ENCODE measurements around the gene RNF220. TPM values are rescaled to one million over a fixed set of nuclear protein-coding genes. Genes with fewer than 3 reads are reported as not detected.

RNF220 gene
- total RNA-seq, 1 experiment from 2014 or later: 92.4 TPM

GRCh38 chr1:44496541-44497171 is 91.6 kb downstream of the RNF220 start:
- H3K4me1 ChIP-seq: no peaks in the 10 kb centered on the region
- H3K9me3 Mint-ChIP-seq (ENCODE audit: unreplicated experiment): no peaks in the 10 kb centered on the region
- H3K27me3 ChIP-seq (replicated peaks; ENCODE audit: control insufficient read depth, insufficient read depth, low read length): no peaks in the 10 kb centered on the region
- ChIA-PET CTCF (interaction anchor here (0.5 kb wide), 1 partner anchor 1421 kb away, joined by 6 read pairs; no protein-coding TSS in a partner anchor), POLR2A (no interaction called here)
- H3K4me1 Mint-ChIP-seq (ENCODE audit: low read depth, unreplicated experiment): no peaks in the 10 kb centered on the region
- no peaks in the 10 kb centered on the region for H3K9me3 ChIP-seq
- TF ChIP-seq CTCF (IDR thresholded peaks at IDR 0.05; ENCODE audit: insufficient read depth in 1 of 2, low read depth in 1 of 2, low read length in 1 of 2, severe bottlenecking in 1 of 2, unreplicated experiment in 1 of 2): no peak
- H3K36me3 Mint-ChIP-seq (ENCODE audit: insufficient read depth, unreplicated experiment): no peaks in the 10 kb centered on the region
- H3K27me3 Mint-ChIP-seq (ENCODE audit: insufficient read depth, unreplicated experiment): no peaks in the 10 kb centered on the region
- intact Hi-C loops (cut with micrococcal nuclease; ENCODE audit: unreplicated experiment): no loop called here
- no peak for DNase-seq
- H3K4me3 ChIP-seq (ENCODE audit: low read depth, low read length): no peak overlapping the region
- no peak overlapping the region for H3K27ac Mint-ChIP-seq (ENCODE audit: unreplicated experiment)
- BruUV-seq (replicated peaks): no TSS peak
- H3K36me3 ChIP-seq (ENCODE audit: control insufficient read depth, insufficient read depth, low read length): no peaks in the 10 kb centered on the region
- no peak overlapping the region for H3K4me3 Mint-ChIP-seq (ENCODE audit: unreplicated experiment)

GRCh38 chr1:44497422-44498170 is 92.5 kb downstream of the RNF220 start:
- intact Hi-C loops (cut with micrococcal nuclease; ENCODE audit: unreplicated experiment): no loop called here
- CTCF ChIA-PET: no interaction called here
- POLR2A ChIA-PET: no interaction called here
- Histone ChIP-seq H3K4me1 (no peaks in the 10 kb centered on the region), H3K36me3 (ENCODE audit: control insufficient read depth, insufficient read depth, low read length) (no peaks in the 10 kb centered on the region), H3K4me3 (ENCODE audit: low read depth, low read length) (no peak overlapping the region), H3K9me3 (no peaks in the 10 kb centered on the region), H3K27me3 (replicated peaks; ENCODE audit: control insufficient read depth, insufficient read depth, low read length) (no peaks in the 10 kb centered on the region)
- H3K4me1 Mint-ChIP-seq (ENCODE audit: low read depth, unreplicated experiment): no peaks in the 10 kb centered on the region
- no peaks in the 10 kb centered on the region for H3K36me3 Mint-ChIP-seq (ENCODE audit: insufficient read depth, unreplicated experiment)
- no peak for DNase-seq
- H3K27ac Mint-ChIP-seq (ENCODE audit: unreplicated experiment): no peak overlapping the region
- no TSS peak for BruUV-seq (replicated peaks)
- no peak for TF ChIP-seq CTCF (IDR thresholded peaks at IDR 0.05; ENCODE audit: insufficient read depth in 1 of 2, low read depth in 1 of 2, low read length in 1 of 2, severe bottlenecking in 1 of 2, unreplicated experiment in 1 of 2)
- H3K4me3 Mint-ChIP-seq (ENCODE audit: unreplicated experiment): no peak overlapping the region
- no peaks in the 10 kb centered on the region for H3K27me3 Mint-ChIP-seq (ENCODE audit: insufficient read depth, unreplicated experiment)
- H3K9me3 Mint-ChIP-seq (ENCODE audit: unreplicated experiment): no peaks in the 10 kb centered on the region

- no TSS peak for BruUV-seq (replicated peaks)
- Histone ChIP-seq H3K27me3 (replicated peaks; ENCODE audit: control insufficient read depth, insufficient read depth, low read length) (no peaks in the 10 kb centered on the region), H3K9me3 (no peaks in the 10 kb centered on the region), H3K36me3 (ENCODE audit: control insufficient read depth, insufficient read depth, low read length) (no peaks in the 10 kb centered on the region), H3K4me1 (no peaks in the 10 kb centered on the region), H3K4me3 (ENCODE audit: low read depth, low read length) (no peak overlapping the region)
- ChIA-PET POLR2A (no interaction called here), CTCF (no interaction called here)
- Mint-ChIP-seq H3K4me3 (ENCODE audit: unreplicated experiment) (no peak overlapping the region), H3K4me1 (ENCODE audit: low read depth, unreplicated experiment) (no peaks in the 10 kb centered on the region), H3K9me3 (ENCODE audit: unreplicated experiment) (no peaks in the 10 kb centered on the region), H3K36me3 (ENCODE audit: insufficient read depth, unreplicated experiment) (no peaks in the 10 kb centered on the region), H3K27ac (ENCODE audit: unreplicated experiment) (no peak overlapping the region), H3K27me3 (ENCODE audit: insufficient read depth, unreplicated experiment) (no peaks in the 10 kb centered on the region)
- TF ChIP-seq CTCF (IDR thresholded peaks at IDR 0.05; ENCODE audit: insufficient read depth in 1 of 2, low read depth in 1 of 2, low read length in 1 of 2, severe bottlenecking in 1 of 2, unreplicated experiment in 1 of 2): no peak
- no peak for DNase-seq
- intact Hi-C loops (cut with micrococcal nuclease; ENCODE audit: unreplicated experiment): no loop called here
These were observed 94.3 kb downstream of the RNF220 start for GRCh38 chr1:44499306-44499705.

Measured in Caco-2 (cell line).